Endothelial cell of umbilical vein (primary cell): ENCODE data around the gene MEIOB. TPM values are rescaled to one million over a fixed set of nuclear protein-coding genes. Genes with fewer than 3 reads are reported as not detected.

ENCODE experiments used
- BruUV-seq: library from RNA; stranded (reverse); fragments of 400-500 nt; replicated peaks from 2 replicates; lab custom pipeline; 2021; lab: Mats Ljungman, UMichigan
- CTCF ChIA-PET: fragments of 300-600, 350-600 bp; sonication (Branson Sonifier 250); formaldehyde crosslinking; loops from one replicate; lab custom pipeline; 2021; ENCODE audit warnings: antibody characterized with exemption, inconsistent platforms; lab: Charles Lee
- POLR2A ChIA-PET: fragments of 300-600, 350-600 bp; sonication (Branson Sonifier 250); formaldehyde crosslinking; loops from one replicate; lab custom pipeline; 2021; ENCODE audit warnings: antibody characterized with exemption, inconsistent platforms; lab: Charles Lee
- DNase-seq: peaks from one replicate; pipeline ENCODE4 v3.0.0-alpha.2; 2011; ENCODE audit warnings: low read depth, low spot score
- FAIRE-seq: peaks from 2 replicates; lab custom pipeline; 2011; peaks lifted over from hg19 to GRCh38; lab: Jason Lieb, UNC
- H2AFZ ChIP-seq: 2 replicates; pipeline ENCODE4 v1.6.0; 2012; ENCODE audit warnings: low read depth, low read length, control low read depth, inconsistent platforms
- H3K27ac ChIP-seq: 2 replicates; pipeline ENCODE4 v1.5.1; 2011; ENCODE audit warnings: low read depth, mild to moderate bottlenecking, control low read depth, low read length, moderate library complexity; ENCODE audit not compliant: insufficient read depth
- H3K27me3 ChIP-seq, 2 experiments: 2 replicates each; pipeline versions ENCODE4 v1.6.0 to v1.6.1; 2011; ENCODE audit warnings: low read length in 2 of 2, mixed read lengths in 1 of 2; ENCODE audit not compliant: control insufficient read depth in 2 of 2, insufficient read depth in 2 of 2
- H3K36me3 ChIP-seq, 2 experiments: 2 replicates in 1 of 2; 3 replicates in 1 of 2; pipeline ENCODE4 v1.5.1; 2011; ENCODE audit warnings: low read length in 2 of 2, mild to moderate bottlenecking in 1 of 2, moderate library complexity in 1 of 2; ENCODE audit not compliant: control insufficient read depth in 2 of 2, insufficient read depth in 2 of 2; ENCODE audit errors: extremely low read depth in 1 of 2
- H3K4me1 ChIP-seq: 3 replicates; pipeline ENCODE4 v1.5.1; 2011; ENCODE audit warnings: mild to moderate bottlenecking, low read length; ENCODE audit not compliant: control insufficient read depth, insufficient read depth; ENCODE audit errors: extremely low read depth
- H3K4me2 ChIP-seq: 2 replicates; pipeline ENCODE4 v1.6.1; 2011; ENCODE audit warnings: low read length, control low read depth, mixed read lengths; ENCODE audit not compliant: insufficient read depth
- H3K4me3 ChIP-seq, 3 experiments: fragments of 200-600 bp in 1 of 3; sonication (generic), shearing (Covaris generic) in 1 of 3; replicated peaks in 1 of 3; 2 replicates each; pipeline ENCODE4 v1.5.1; 2011 to 2016; ENCODE audit warnings: control low read depth in 3 of 3, low read length in 3 of 3, mild to moderate bottlenecking in 2 of 3, inconsistent platforms in 1 of 3, low read depth in 1 of 3, moderate library complexity in 1 of 3; ENCODE audit not compliant: insufficient read depth in 1 of 3
- H3K79me2 ChIP-seq: 2 replicates; pipeline ENCODE4 v1.6.0; 2012; ENCODE audit warnings: low read length, inconsistent platforms; ENCODE audit not compliant: control insufficient read depth, insufficient read depth
- H3K9ac ChIP-seq: replicated peaks from 2 replicates; pipeline ENCODE3; 2011; ENCODE audit warnings: low read length, control low read depth; ENCODE audit not compliant: insufficient read depth; ENCODE audit errors: extremely low read depth
- H3K9me1 ChIP-seq: replicated peaks from 3 replicates; pipeline ENCODE4 v1.6.0; 2011; ENCODE audit warnings: mild to moderate bottlenecking, low read length; ENCODE audit not compliant: control insufficient read depth, insufficient read depth; ENCODE audit errors: extremely low read depth
- H3K9me3 ChIP-seq: replicated peaks from 2 replicates; pipeline ENCODE4 v1.5.1; 2012; ENCODE audit warnings: low read length, inconsistent platforms; ENCODE audit not compliant: control insufficient read depth, insufficient read depth
- H4K20me1 ChIP-seq: replicated peaks from 2 replicates; pipeline ENCODE3; 2011; ENCODE audit warnings: mild to moderate bottlenecking, low read length; ENCODE audit not compliant: control insufficient read depth, insufficient read depth; ENCODE audit errors: extremely low read depth
- CTCF ChIP-seq, 2 donors: IDR thresholded peaks; 1 replicate in 1 of 2; 2 replicates in 1 of 2; pipeline ENCODE4 v1.5.1; 2011; ENCODE audit warnings: low read length in 2 of 2, mild to moderate bottlenecking in 2 of 2, moderate library complexity in 2 of 2, control low read depth in 1 of 2, inconsistent platforms in 1 of 2, low read depth in 1 of 2; ENCODE audit not compliant: insufficient read depth in 1 of 2; ENCODE audit errors: extremely low read depth in 1 of 2
- EZH2 ChIP-seq: IDR thresholded peaks from 2 replicates; pipeline ENCODE4 v1.6.1; 2012; ENCODE audit warnings: borderline replicate concordance, low read depth, mild to moderate bottlenecking, moderate library complexity, low read length, inconsistent platforms; ENCODE audit not compliant: severe bottlenecking
- FOS ChIP-seq: IDR thresholded peaks from 2 replicates; pipeline ENCODE4 v1.6.1; 2011; ENCODE audit warnings: mild to moderate bottlenecking, low read length, moderate library complexity, borderline replicate concordance; ENCODE audit not compliant: insufficient read depth
- GATA2 ChIP-seq: IDR thresholded peaks from 2 replicates; pipeline ENCODE4 v1.7.0; 2011; ENCODE audit warnings: low read depth, mild to moderate bottlenecking, moderate library complexity, mixed read lengths, low read length; ENCODE audit not compliant: insufficient read length, insufficient read depth
- JUN ChIP-seq: IDR thresholded peaks from 2 replicates; pipeline ENCODE4 v1.6.1; 2011; ENCODE audit warnings: borderline replicate concordance, low read depth; ENCODE audit not compliant: insufficient read length, insufficient read depth
- MAX ChIP-seq: IDR thresholded peaks from 2 replicates; pipeline ENCODE4 v1.6.1; 2011; ENCODE audit not compliant: insufficient read depth, insufficient read length
- MYC ChIP-seq: IDR thresholded peaks from one replicate; pipeline ENCODE4 v1.6.1; 2011; ENCODE audit warnings: mild to moderate bottlenecking, low read depth, low read length
- POLR2A ChIP-seq: IDR thresholded peaks from 2 replicates; pipeline ENCODE4 v1.6.1; 2012; ENCODE audit warnings: low read depth, mild to moderate bottlenecking, control low read depth, low read length
- POLR2AphosphoS5 ChIP-seq: IDR thresholded peaks from 2 replicates; pipeline ENCODE4 v1.6.1; 2012; ENCODE audit warnings: low read depth, mild to moderate bottlenecking, control low read depth, low read length, moderate library complexity; ENCODE audit not compliant: insufficient read depth
- dilution Hi-C: fragments of 300-500 bp; cut with MboI; formaldehyde crosslinking; loops from one replicate; pipeline ENCODE4 v1.15.0; 2019; ENCODE audit warnings: low sequenced_read_pairs; ENCODE audit not compliant: extremely low pct_ligation_motif_present
- intact Hi-C: fragments of 100-400 bp; cut with micrococcal nuclease; formaldehyde crosslinking; loops from one replicate; pipeline ENCODE4 v1.10.0; 2022
- polyA plus RNA-seq, 4 experiments: library from polyadenylated mRNA; depleted of rRNA in 3 of 4; stranded (reverse) in 3 of 4; unstranded in 1 of 4; fragments of >200 nt; gene quantifications; 2 replicates each; pipeline versions ENCODE4 v1.2.1 to v1.2.3, GENCODE V29; 2011 to 2012; ENCODE audit warnings: missing spikeins in 1 of 4
- total RNA-seq: library from RNA; stranded (reverse); gene quantifications from 2 replicates; pipeline ENCODE4 v1.2.3, GENCODE V29; 2021

MEIOB gene
- total and polyA plus RNA-seq, 2 donors (not counting 3 experiments of a cell fraction or from before 2014, with no cell fraction given), result 0.04 TPM; not detected in 1

- Histone ChIP-seq H3K9me1 (no peaks in the 10 kb centered on the region), H3K36me3 (peaks cover 0 to 32% of the 10 kb centered on the region in 2 experiments), H3K9me3 (no peaks in the 10 kb centered on the region), H3K79me2 (no peaks in the 10 kb centered on the region), H3K27ac (no peak overlapping the region), H3K9ac (no peak overlapping the region), H2AFZ (no peak overlapping the region), H3K27me3 (no peaks in the 10 kb centered on the region), H3K4me3 (no peak overlapping the region), H3K4me1 (no peaks in the 10 kb centered on the region), H3K4me2 (no peak overlapping the region), H4K20me1 (no peaks in the 10 kb centered on the region)
- DNase-seq (no peak), FAIRE-seq (no peak)
- intact Hi-C loops, result no loop called here
- dilution Hi-C loops, result no loop called here
- BruUV-seq, result no TSS peak
- CTCF ChIA-PET, result no interaction called here
- POLR2A ChIA-PET, result no interaction called here
- no peak for TF ChIP-seq MAX
- no peak for TF ChIP-seq JUN
- TF ChIP-seq FOS, result no peak
- TF ChIP-seq POLR2A, result no peak
- TF ChIP-seq CTCF (IDR thresholded peaks at IDR 0.05; ENCODE audit: extremely low read depth in 1 of 2, insufficient read depth in 1 of 2, low read depth in 1 of 2, low read length in 2 of 2), result no peak
- TF ChIP-seq POLR2AphosphoS5, result no peak
- no peak for TF ChIP-seq GATA2
- TF ChIP-seq EZH2, result no peak
- no peak for TF ChIP-seq MYC
Measured at GRCh38 chr16:1816396-1817275, 55.3 kb downstream of the MEIOB start.
